D341Med (cell line): ENCODE data around the gene KCNH2.
"Not testable (repeated sequence)": the region's sequence is repeated elsewhere in the genome, so short reads cannot be mapped to it uniquely, and the experiment has no call there.

Experiments
- DNase-seq: peaks from one replicate; pipeline ENCODE4 v3.0.0; 2012; ENCODE audit warnings: low spot score

Gene KCNH2

GRCh38 chr7:150934045-150934766 is 43.9 kb downstream of the KCNH2 start:
- no peak for DNase-seq

- peak; percentile 72 for DNase-seq
Observed at GRCh38 chr7:150931199-150931869, 46.8 kb downstream of the KCNH2 start.

DNA sequence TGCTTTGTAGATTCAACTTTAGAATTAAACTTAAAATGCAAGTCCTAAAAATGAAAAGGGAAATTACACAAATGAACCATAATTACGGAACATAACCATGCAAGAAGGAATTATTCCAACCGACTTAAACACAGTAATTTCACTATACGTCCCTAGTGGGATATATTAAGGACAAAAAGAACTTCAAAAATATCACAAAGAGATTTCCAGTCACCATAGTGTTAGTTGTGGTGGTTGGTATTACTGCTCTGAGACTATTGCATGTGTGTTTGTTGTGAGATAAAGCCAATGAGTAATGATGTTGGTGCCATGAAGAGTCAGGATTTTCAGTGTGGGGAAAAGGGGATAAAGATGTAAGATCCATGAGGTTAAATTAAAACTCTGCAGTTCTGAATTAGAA is 49.6 kb downstream of the KCNH2 start:
- DNase-seq = no peak

DNA sequence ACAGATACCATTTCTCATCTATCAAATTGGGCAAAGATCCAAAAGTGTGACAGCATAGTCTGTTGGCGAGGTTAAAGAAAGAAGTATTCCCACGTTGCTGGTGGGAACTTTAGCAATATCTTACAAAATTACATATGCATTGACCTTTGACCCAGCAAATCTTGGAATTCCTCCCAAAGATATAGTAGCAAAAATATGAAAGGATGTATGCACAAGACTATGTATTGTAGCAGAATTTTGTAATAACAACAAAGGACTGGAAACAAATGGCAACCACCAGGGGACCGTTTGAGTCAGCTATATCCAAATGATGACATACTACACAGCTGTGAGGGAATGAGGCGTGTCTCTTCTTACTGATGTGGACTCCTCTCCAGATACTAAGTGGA is 50.2 kb downstream of the KCNH2 start:
- DNase-seq = no peak

- DNase-seq = peak; percentile 14
Observed at GRCh38 chr7:150927157-150927955, 50.8 kb downstream of the KCNH2 start.

DNA sequence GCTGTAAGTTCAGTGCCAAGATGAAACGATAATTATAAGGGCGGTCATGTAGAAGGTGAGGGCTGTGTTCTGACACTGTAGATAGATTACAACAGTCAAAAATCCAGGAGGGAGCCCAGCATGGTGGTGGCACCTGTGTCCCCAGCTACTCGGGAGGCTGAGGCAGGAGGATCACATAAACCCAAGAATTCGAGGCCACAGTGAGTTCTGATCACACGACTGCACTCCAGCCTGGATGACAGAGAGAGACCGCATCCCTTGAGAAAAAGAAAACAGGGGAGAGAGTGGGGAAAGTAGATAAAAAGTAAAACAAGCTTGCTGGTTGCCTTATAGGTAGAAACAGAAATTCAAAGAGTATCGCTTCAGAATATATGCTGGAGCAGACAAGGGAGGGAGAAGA is 52.1 kb downstream of the KCNH2 start:
- DNase-seq = no peak

- DNase-seq = peak; percentile 17
Observed at GRCh38 chr7:150924369-150924781, 53.7 kb downstream of the KCNH2 start.

- DNase-seq = no peak
Observed at GRCh38 chr7:150923802-150924201, 54.3 kb downstream of the KCNH2 start.

DNA sequence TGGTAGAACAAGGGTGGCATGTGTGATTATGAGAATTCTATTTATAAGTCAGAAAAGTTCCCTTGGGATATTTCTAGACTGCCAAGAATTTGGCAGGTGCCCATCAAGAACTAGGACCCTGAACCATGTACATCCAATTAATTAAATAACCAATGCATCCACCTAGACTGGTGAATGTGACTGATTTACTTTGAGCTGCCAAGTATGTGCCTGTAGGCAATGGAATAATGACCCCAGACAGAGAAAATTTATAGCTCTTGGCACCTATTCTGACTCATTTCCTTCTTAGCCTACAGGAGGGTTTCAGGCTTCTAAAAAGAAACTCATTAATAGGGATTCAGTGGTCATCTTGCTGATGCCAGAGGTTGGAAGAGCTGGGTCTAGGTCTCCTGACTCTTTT is 54.9 kb downstream of the KCNH2 start:
- no peak for DNase-seq

DNA sequence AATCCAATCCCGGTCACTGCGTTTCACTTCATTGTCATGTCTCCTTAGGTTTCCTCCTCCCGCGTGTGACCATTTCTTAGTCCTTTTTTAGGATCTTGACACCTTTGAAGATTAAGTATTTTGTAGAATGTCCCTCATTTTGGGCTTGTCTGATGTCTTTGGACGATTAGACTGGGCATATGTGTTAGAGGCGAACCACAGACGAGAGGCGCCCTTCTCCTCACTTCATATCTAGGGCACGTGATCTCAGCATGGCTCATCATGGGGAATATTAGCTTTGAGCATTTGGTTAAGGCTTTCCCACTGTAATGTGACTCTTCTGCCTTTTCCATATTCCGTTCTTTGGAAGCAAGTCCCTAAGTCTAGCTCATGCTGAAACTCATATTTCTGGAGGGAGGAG is 59.0 kb downstream of the KCNH2 start:
- DNase-seq = no peak

DNA sequence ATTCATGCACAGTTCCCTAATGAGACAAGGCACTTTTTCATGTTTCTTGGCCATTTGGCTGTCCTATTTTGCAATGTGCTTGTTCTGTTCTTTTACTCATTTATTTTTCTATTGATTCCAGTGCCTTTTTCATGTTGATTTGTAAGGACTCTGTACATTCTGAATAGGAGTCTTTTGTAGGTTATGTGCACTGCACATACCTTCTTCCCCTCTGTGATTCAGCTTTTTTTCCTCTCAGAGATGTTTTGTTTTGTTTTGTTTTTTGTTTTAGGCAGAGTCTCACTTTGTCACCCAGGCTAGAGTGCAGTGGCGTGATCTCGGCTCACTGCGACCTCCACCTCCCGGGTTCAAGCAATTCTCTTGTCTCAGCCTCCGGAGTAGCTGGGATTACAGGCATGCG is 59.7 kb downstream of the KCNH2 start:
- no peak for DNase-seq

GRCh38 chr7:150917969-150918368 is 60.2 kb downstream of the KCNH2 start:
- DNase-seq = no peak

DNA sequence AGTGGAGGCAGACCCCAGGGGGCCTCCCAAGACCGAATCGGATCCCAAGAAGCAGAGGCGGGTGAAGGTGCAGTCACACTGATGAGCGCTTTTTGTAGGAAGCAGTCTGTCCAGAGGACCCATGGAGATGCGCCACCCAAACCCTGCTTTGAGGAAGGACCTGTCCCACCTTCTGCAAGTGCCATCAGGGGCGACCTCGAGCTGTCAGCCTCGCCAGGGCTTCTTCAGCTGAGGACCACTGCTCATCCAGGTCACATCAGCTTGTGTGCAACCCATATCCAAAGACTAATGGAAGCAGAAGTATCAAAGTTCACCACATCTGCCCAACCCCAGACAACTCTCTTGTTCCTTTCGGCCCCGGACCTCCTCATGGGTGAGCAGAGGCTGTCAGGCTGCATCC is 61.5 kb downstream of the KCNH2 start:
- no peak for DNase-seq

- no peak for DNase-seq
Observed at GRCh38 chr7:150914966-150915365, 63.2 kb downstream of the KCNH2 start.

- DNase-seq = no peak
Observed at GRCh38 chr7:150914196-150914595, 63.9 kb downstream of the KCNH2 start.

DNA sequence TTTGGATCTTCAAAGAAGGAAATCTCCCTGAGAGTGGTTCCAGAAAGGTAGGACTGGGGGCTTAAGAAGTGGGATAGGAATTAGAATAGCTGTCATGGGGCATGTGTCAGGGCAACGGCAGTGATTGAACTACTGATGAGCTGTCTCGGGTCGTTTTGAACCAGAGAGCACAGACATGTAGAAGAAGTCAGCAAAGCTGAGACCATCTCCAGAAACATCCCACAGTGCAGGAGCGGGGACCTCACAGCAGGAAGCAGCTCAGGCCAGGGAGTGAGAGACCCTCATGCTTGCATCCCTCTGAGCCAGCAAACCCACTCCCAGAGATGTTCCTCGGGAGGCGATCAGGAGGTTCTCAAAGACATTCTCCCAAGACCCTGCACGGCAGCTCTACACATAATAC is 65.7 kb downstream of the KCNH2 start:
- no peak for DNase-seq

DNA sequence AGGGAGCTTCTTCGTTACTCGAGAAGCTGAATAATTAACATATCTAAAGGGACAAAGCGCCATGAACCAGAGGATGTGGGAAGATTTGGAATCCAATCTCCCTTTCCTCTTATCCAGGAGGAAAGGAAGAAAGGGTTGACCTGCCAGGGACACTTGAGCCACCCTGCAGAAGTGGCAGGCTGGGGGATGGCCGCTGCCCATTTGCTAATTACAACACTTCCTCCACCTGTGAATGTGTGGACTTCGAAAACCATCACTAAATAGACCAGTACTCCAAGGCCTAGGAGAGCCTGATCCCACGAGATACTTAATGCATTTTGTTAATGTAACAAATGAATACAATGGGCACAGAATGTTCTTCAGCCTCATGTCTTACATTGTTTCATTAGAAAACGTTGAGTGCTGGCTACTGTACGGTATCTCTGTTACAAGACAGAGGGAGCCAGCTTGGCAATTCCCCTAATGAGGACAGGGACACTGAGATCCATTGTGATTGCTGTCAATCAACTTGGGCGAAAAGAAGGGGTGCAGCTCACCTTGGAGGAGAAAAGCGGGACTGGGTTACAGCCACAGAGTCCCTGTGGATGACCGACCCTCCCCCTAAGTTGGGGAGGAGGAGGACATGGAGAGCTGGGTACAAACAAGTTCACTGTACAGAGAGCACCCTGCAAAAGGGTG is 66.4 kb downstream of the KCNH2 start:
- no peak for DNase-seq

GRCh38 chr7:150910996-150911422 is 67.1 kb downstream of the KCNH2 start:
- DNase-seq = no peak

- not testable (repeated sequence) for DNase-seq
Observed at GRCh38 chr7:150910305-150910995, 67.7 kb downstream of the KCNH2 start.

GRCh38 chr7:150909200-150909995 is 68.7 kb downstream of the KCNH2 start:
- no peak for DNase-seq

GRCh38 chr7:150908173-150908572 is 69.9 kb downstream of the KCNH2 start:
- no peak for DNase-seq
